Measurements from ENCODE around the gene LRRC1.

LRRC1 gene

DNA sequence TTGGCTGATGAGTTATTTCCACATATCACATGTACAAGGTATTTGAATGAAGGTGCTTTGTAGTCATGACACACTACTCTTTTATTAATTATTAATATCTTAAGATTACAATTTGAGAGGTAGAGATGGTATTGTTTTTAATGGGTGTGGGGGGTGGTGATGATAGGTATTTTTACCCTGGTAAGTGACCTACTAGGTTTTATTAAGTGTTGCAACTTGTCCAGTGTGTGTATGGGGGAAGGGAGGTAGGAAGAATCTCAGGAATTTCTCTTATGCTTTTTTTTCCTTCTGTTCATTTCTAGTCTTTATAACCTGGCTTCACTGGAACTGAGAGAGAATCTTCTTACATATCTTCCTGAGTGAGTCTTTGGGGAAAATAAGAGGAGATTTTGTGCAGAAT, 101.4 kb downstream of the LRRC1 start:
- no peak for DNase-seq

GRCh38 chr6:53898026-53898795, 103.4 kb downstream of the LRRC1 start:
- DNase-seq: no peak

- no peak for DNase-seq
These were observed 104.7 kb downstream of the LRRC1 start for GRCh38 chr6:53899512-53899911.

- DNase-seq: no peak
These were observed 108.6 kb downstream of the LRRC1 start for GRCh38 chr6:53903357-53903756.

- no peak for DNase-seq
These were observed 111.3 kb downstream of the LRRC1 start for GRCh38 chr6:53906103-53906502.

- DNase-seq: no peak
These were observed 112.0 kb downstream of the LRRC1 start for GRCh38 chr6:53906842-53907241.

DNA sequence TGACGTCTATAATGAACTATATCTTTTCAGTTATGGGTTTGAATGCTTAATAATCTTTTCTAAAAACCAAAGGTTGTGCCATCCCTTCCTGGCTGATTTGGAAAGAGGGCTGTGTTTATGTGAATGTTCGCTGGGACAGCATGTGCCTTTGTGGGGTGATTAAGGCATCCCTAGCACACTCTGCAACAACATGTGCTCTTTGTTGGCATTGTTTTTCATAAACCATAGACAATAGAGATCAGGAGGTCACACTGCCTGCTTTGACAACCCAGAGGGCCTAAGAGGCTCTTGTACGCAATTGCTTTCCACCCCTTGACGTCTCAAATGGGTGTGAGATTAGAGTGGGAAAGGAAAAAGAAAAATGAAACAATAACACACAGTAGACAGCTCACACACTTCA, 116.0 kb downstream of the LRRC1 start:
- DNase-seq: no peak

DNA sequence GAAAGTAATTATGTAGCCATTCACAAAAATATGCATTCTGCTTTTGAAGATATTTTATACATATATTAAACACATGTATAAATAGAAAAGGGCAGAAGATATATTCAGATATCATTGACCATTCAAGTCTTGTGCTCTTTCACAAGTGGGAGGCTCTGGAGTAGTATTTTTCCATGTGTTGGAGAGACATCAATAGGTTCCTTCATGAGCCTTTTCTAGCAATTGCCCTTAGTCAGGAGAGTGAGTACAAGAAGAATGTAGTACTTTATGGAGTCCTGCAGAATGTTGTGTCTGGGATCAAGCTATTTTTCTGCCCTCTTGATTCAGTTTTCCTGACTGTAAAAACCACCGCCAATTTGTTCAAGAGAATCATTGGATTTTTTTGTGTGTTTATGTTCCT, 117.9 kb downstream of the LRRC1 start:
- no peak for DNase-seq

- no peak for DNase-seq
These were observed 118.5 kb downstream of the LRRC1 start for GRCh38 chr6:53913286-53913685.

DNA sequence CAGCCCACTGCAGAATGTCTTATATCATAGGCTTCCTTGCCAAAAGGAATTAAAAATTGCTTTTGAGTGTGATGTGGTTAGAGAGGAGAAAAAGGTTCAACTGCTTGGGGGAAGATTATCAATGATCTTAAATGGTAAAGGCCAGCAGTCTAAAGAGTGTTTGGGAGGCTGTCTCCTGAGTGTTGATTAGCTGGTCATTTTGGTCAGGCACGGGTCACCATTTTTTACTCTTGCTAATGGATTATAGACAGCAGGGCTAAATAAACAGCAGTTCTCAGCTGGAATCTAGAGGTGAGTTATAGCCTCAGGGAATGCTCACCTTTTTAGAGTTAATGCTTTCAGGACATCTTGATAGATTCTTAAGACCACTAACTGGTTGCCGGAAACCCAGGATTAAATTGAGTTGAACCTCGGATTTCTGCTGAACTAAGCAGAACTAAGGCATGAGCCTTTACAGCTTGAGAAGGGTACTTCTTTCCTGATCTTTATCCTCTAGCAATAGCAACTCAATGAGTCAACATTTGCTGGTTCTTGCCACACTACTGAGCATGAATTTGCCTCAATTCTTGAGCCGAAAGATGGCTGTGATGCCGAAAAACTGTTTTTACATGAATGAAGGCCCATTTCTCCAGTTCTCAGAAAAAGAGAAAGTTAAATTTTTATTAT, 120.4 kb downstream of the LRRC1 start:
- DNase-seq: no peak

DNA sequence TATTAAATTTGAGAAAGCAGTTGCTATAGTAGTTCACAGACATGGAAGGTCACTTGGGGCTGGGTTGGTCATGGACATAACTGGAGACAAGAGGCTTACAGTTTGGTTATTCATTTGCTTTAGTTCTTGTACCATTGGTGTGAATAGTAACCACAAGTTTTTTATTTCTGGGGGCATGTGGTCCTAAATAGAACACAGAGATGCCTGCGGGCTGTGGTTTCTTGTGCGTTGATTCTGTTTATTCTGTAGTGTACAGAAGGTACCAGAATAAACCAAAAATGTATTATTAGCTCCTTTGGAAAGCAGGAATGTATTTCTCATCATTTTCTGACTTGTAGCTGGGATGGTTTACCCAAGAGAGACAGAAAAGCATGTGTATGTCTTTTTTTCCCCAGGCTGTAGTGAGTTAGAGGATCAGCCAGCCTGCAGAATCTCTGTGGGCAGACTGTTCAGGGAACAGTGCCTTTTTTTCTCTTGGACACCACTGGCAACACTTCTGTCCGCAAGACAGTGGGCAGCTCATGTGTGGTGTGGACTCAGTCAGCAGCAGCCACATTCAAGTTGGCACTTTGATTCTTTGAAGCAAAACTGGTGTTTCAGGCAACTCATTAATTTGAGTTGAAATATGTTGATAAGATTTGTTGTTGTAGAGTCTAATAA, 122.1 kb downstream of the LRRC1 start:
- DNase-seq: no peak

DNA sequence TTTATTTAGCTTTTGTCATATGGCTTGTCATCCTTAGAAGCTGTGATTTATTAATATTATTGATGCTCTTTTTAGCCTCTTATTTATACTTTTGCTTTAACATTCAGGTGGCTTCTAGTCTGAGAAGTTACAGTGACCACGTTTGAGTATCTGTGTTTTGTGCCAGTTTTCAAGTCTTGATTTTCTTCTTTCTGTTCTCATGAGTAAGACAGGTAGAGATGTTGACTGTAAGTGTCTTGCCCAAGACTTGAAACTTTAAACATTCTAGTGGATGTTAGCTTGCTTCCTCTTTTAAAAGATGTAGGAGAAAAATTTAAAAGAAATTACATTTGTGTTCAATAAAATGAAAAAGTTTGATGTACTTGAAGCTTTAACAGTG, 122.6 kb downstream of the LRRC1 start:
- no peak for DNase-seq

DNA sequence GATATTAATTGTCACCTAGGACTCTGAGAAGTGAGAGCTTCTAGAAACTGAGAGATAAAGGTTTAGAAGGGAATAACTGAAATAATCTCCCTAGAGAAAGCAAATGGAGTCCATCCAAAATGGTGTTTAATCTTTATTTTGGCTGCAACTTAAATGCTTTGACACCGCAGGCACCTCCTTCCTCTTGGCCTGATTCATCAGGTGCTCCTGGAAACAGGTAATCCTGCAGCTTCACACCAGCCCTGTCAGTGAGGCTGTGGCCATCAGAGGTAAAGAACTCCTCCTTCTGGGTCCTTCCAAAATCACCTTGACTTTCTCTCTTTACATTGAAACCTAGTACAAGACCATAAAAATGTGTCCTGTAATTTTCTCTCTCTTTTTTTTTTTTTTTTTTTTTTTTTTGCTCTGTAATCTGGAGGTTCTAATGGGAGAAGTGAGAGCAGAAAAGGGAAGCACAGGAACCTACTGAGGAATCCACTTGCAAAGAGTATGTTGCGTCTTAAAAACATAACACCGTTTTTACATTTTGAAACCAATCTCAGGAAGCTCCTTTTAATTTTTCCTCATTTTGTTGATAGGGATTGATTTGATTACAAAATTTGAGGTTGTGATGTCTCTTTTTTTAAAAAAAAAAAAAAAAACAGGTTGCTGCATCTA, 124.2 kb downstream of the LRRC1 start:
- no peak for DNase-seq

- DNase-seq: no peak
These were observed 125.1 kb downstream of the LRRC1 start for GRCh38 chr6:53919881-53920360.

DNA sequence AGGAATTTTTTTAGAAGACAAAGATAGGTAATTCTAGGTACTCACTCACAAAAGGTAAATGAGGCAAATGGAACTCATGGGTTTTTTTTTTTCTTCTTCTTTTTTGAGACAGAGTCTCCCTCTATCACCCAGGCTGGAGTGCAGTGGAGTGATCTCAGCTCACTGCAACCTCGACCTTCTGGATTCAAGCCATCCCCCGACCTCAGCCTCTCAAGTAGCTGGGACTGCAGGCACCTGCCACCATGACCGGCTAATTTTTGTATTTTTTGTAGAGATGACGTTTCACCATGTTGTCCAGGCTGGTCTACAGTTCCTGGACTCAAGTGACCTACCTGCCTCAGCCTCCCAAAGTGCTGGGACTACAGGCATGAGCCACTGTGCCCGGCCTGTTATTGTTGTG, 126.1 kb downstream of the LRRC1 start:
- no peak for DNase-seq

- no peak for DNase-seq
These were observed 126.8 kb downstream of the LRRC1 start for GRCh38 chr6:53921639-53922038.

GRCh38 chr6:53922539-53922981, 127.8 kb downstream of the LRRC1 start:
- DNase-seq: no peak

GRCh38 chr6:53924277-53924676, 129.5 kb downstream of the LRRC1 start:
- DNase-seq: no peak

- no peak for DNase-seq
These were observed 130.1 kb downstream of the LRRC1 start for GRCh38 chr6:53924821-53925422.

- no peak for DNase-seq
These were observed 131.1 kb downstream of the LRRC1 start for GRCh38 chr6:53925891-53926290.

DNA sequence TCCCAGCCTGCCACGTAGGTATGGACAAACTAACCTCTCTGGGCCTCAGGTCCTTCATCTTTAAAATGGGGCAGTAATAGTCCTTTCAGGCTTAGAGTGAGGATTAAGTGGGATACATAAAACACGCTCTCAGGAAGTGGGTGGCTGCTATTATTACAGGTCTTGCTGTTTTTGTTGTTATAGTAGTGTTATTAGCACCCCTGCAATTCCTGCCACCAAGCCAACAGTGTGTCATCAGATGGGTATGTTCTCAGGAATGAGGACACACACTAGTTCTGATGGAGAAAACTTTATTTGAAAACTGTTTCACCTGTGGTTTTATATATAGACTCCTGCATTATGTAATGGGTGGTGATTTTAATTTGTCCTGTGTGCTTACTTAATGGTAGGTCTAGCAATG, 131.7 kb downstream of the LRRC1 start:
- DNase-seq: no peak

GRCh38 chr6:53928641-53929040, 133.8 kb downstream of the LRRC1 start:
- DNase-seq: no peak

All from CD4-positive, alpha-beta T cell treated with Interleukin-6 for 4 hours (primary cell).